Heart left ventricle (tissue), 13 donors: ENCODE data around the gene CRYBG2.

Experiments
- CTCF ChIP-seq, 12 donors: fragments of 200-600 bp; sonication (generic) in 4 of 12; IDR thresholded peaks; one replicate each; pipeline versions ENCODE4 v1.5.0 to v1.8.0; 2018 to 2022; ENCODE audit warnings: antibody characterized with exemption in 12 of 12, mild to moderate bottlenecking in 5 of 12
- POLR2A ChIP-seq, 2 donors: fragments of 450-650 bp; IDR thresholded peaks; one replicate each; pipeline ENCODE4 v1.6.1; 2017; ENCODE audit warnings: antibody characterized with exemption in 2 of 2, mild to moderate bottlenecking in 2 of 2, moderate library complexity in 2 of 2
- donor health status: ischemic (EF 13 %, LVEDD 7.1; RV severe dilation, severe dysfunction).
- donor health status: DM: no; HTN: yes; CAD: no.
- donor health status: DM: no; HTN: no; CAD: no.
- donor health status: ischemic (EF 25% LVEDD 6.9; RV normal size, moderate dysfunction).
- donor health status: ischemic (EF 25% LVEDD 5.7; RV mildly dilated, moderate dysfunction).
- donor health status: ischemic (EF 35%, LVEDD 5.7; RV mildly dilated, moderate dysfunction).
- donor health status: nonischemic (EF 11% LVEDD 7.7; RV severe dilation, severe dysfunction).
- donor health status: DM: yes; HTN: yes; CAD: no.
- donor health status: PGD.
- donor health status: ischemic (EF 29% LVEDD 5.4; RV normal size, mild dysfunction).
- donor health status: nonischemic (EF 23%, LVEDD 6.1; RV moderate dilation, normal function).

GRCh38 chr1:26283279-26283853 is 70.6 kb downstream of the CRYBG2 start:
- TF ChIP-seq CTCF (IDR thresholded peaks at IDR 0.05) (no peak), POLR2A (IDR thresholded peaks at IDR 0.05) (no peak)
